K562 (cell line): ENCODE results near the gene COX6A2. TPM values are rescaled to one million over a fixed set of nuclear protein-coding genes. Genes with fewer than 3 reads are reported as not detected.
A peak's percentile ranks its signal among the peaks of the same experiment; 100 is the strongest.

ENCODE experiments used
- CEBPB ChIP-seq: fragments of 450-650 bp; IDR thresholded peaks from 2 replicates; pipeline ENCODE4 v1.6.1; 2016; ENCODE audit warnings: missing genetic modification characterization, missing compliant biosample characterization
- HMGN3 ChIP-seq: IDR thresholded peaks from 2 replicates; pipeline ENCODE4 v1.6.1; 2011; ENCODE audit warnings: borderline replicate concordance, low read depth, mild to moderate bottlenecking, mixed read lengths, low read length; ENCODE audit not compliant: insufficient read length; ENCODE audit errors: extremely low read depth
- PHF8 ChIP-seq: fragments of 200-600 bp; sonication (generic); IDR thresholded peaks from 2 replicates; pipeline ENCODE4 v1.6.1; 2012; ENCODE audit warnings: mixed run types, mild to moderate bottlenecking, inconsistent platforms, low read length, moderate library complexity, borderline replicate concordance
- POLR2AphosphoS5 ChIP-seq: IDR thresholded peaks from 2 replicates; pipeline ENCODE4 v1.6.1; 2011; ENCODE audit warnings: mild to moderate bottlenecking, low read depth, low read length, moderate library complexity; ENCODE audit not compliant: control insufficient read depth, insufficient read depth
- POLR2G ChIP-seq: fragments of 200-400 bp; formaldehyde crosslinking; IDR thresholded peaks from 2 replicates; pipeline ENCODE4 v1.6.1; 2017; ENCODE audit warnings: low read depth, mild to moderate bottlenecking, antibody characterized with exemption, low read length, moderate library complexity
- RNF2 ChIP-seq: sonication (generic); IDR thresholded peaks from 2 replicates; pipeline ENCODE4 v1.6.1; 2016
- TAF1 ChIP-seq: IDR thresholded peaks from 2 replicates; pipeline ENCODE4 v1.6.1; 2011; ENCODE audit warnings: mild to moderate bottlenecking, low read length, moderate library complexity; ENCODE audit not compliant: insufficient read depth, control insufficient read depth, severe bottlenecking; ENCODE audit errors: extremely low read depth
- TARDBP ChIP-seq: fragments of 450-650 bp; IDR thresholded peaks from 2 replicates; pipeline ENCODE4 v1.6.1; 2016
- TBL1XR1 ChIP-seq, 2 experiments: IDR thresholded peaks; 2 replicates each; pipeline ENCODE4 v1.6.1; 2012; ENCODE audit warnings: improper control_type of control experiment in 2 of 2, low read length in 2 of 2, mild to moderate bottlenecking in 1 of 2
- USF1 ChIP-seq: sonication (generic); formaldehyde crosslinking; IDR thresholded peaks from 2 replicates; pipeline ENCODE4 v1.9.0; 2022; ENCODE audit warnings: mild to moderate bottlenecking, missing genetic modification reagents
- XRCC4 ChIP-seq: IDR thresholded peaks from one replicate; pipeline ENCODE4 v1.6.1; 2011; ENCODE audit not compliant: insufficient read depth, insufficient read length; ENCODE audit errors: extremely low read depth
- ZNF57 ChIP-seq: fragments of 450-650 bp; formaldehyde crosslinking; IDR thresholded peaks from 2 replicates; pipeline ENCODE4 v1.4.0; 2020; ENCODE audit warnings: mild to moderate bottlenecking, moderate library complexity
- ZNF583 ChIP-seq: fragments of 250-450 bp; sonication (Bioruptor Pico); IDR thresholded peaks from 2 replicates; pipeline ENCODE4 v1.4.0; 2020
- polyA plus RNA-seq, 8 experiments: library from polyadenylated mRNA; depleted of rRNA in 4 of 8; stranded (reverse) in 5 of 8; unstranded in 3 of 8; fragments of >200 nt; fragmentation: Nextera tagmentation in 2 of 8; fragmentation: Illumina TruSeq in 1 of 8; extraction: Ambion mirVana in 2 of 8; extraction: Trizol in 1 of 8; gene quantifications; 2 replicates each; pipeline versions ENCODE4 v1.2.1 to v1.2.3, GENCODE V29; 2011 to 2014; ENCODE audit warnings: inconsistent platforms in 1 of 8, missing spikeins in 1 of 8
- total RNA-seq, 7 experiments: library from RNA; depleted of rRNA in 6 of 7; stranded (reverse); fragments of >200 nt in 6 of 7; fragmentation: Illumina TruSeq in 2 of 7; extraction: Trizol in 2 of 7; gene quantifications; 2 replicates each; pipeline versions ENCODE4 v1.2.1 to v1.2.3, GENCODE V29; 2011 to 2021; ENCODE audit warnings: low replicate concordance in 1 of 7
- TF ChIP-seq, protein P1 (sequence below): sonication (generic); formaldehyde crosslinking; IDR thresholded peaks from 2 replicates; pipeline ENCODE4 v1.9.0; 2022; ENCODE audit warnings: mild to moderate bottlenecking, missing genetic modification reagents

COX6A2 gene
- total and polyA plus RNA-seq, 9 of the 15 experiments (the other 6 are each of a cell fraction or from before 2014, with no cell fraction given), result not detected

DNA sequence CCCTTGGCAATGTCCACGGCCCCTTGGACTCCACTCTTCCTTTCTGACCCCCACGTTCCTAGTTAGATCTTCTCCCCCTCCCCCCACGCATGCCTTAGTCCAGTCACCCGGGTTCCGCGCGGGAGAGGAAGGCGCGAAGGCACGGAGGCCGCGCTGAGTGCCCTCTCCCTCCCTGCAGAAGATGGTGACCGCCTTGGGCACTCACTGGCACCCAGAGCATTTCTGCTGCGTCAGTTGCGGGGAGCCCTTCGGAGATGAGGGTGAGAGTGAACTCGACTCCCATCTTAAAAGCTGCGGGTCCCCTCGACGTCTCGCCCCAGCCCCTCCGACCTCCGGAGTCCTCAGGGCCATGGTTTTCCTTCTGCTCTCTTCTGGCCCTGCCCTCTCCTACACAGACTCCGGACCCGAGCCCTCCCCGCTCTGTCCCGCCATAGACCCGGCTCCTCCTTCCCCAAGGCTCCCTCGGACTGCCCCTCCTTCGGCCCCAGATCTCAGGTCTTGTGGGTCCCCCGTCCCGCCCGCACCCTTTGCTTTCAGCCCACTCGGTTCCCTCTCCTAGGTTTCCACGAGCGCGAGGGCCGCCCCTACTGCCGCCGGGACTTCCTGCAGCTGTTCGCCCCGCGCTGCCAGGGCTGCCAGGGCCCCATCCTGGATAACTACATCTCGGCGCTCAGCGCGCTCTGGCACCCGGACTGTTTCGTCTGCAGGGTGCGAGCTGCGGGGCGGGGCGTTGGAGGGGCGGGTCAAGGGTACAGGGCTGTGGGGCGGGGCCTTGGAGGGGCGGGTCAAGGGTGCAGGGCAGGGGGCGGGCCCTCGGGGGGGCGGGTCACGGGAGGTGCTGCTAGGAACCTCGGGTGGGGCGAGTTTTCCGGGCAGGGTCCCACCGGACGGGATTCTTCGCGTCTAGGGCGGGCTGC, 48.4 kb upstream of the COX6A2 start (continued):
- peak; percentile 30 for TF ChIP-seq HMGN3
- TF ChIP-seq XRCC4, result no peak
- no peak; the same call in 1 of the 2 replicates for TF ChIP-seq RNF2
- TF ChIP-seq USF1 (CRISPR knock-in tag), result no peak
- TF ChIP-seq, protein P1, sequence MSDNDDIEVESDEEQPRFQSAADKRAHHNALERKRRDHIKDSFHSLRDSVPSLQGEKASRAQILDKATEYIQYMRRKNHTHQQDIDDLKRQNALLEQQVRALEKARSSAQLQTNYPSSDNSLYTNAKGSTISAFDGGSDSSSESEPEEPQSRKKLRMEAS (CRISPR knock-in tag), result peak; percentile 35; the same call in 1 of the 2 replicates
- TF ChIP-seq TBL1XR1 (IDR thresholded peaks at IDR 0.05; ENCODE audit: low read length in 2 of 2), result no peak
- TF ChIP-seq POLR2AphosphoS5, result peak; percentile 25; the same call in 1 of the 2 replicates
- TF ChIP-seq POLR2G, result peak; percentile 71
- TF ChIP-seq ZNF583 (CRISPR knock-in tag), result no peak
- peak; percentile 29 for TF ChIP-seq TAF1
- no peak for TF ChIP-seq TARDBP
- TF ChIP-seq ZNF57 (CRISPR knock-in tag), result no peak
- TF ChIP-seq CEBPB, result no peak
- peak; percentile 49; the same call in 1 of the 2 replicates for TF ChIP-seq PHF8
- TF ChIP-seq, all 486 proteins: peak for 18
